ENCODE data around the gene TOP2B.
A peak's percentile ranks its signal among the peaks of the same experiment; 100 is the strongest.

The TOP2B gene

GRCh38 chr3:25584011-25584789 lies 80.5 kb downstream of the TOP2B start:
- TF ChIP-seq, protein P1, sequence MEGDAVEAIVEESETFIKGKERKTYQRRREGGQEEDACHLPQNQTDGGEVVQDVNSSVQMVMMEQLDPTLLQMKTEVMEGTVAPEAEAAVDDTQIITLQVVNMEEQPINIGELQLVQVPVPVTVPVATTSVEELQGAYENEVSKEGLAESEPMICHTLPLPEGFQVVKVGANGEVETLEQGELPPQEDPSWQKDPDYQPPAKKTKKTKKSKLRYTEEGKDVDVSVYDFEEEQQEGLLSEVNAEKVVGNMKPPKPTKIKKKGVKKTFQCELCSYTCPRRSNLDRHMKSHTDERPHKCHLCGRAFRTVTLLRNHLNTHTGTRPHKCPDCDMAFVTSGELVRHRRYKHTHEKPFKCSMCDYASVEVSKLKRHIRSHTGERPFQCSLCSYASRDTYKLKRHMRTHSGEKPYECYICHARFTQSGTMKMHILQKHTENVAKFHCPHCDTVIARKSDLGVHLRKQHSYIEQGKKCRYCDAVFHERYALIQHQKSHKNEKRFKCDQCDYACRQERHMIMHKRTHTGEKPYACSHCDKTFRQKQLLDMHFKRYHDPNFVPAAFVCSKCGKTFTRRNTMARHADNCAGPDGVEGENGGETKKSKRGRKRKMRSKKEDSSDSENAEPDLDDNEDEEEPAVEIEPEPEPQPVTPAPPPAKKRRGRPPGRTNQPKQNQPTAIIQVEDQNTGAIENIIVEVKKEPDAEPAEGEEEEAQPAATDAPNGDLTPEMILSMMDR (conservative IDR thresholded peaks at IDR 0.05; ENCODE audit: low read length), result no peak
- no peak for DNase-seq (ENCODE audit: low read depth)
- no peak overlapping the region for H3K4me3 ChIP-seq (ENCODE audit: low read length)

- TF ChIP-seq, protein P1 (conservative IDR thresholded peaks at IDR 0.05; ENCODE audit: low read length), result no peak
- DNase-seq (ENCODE audit: low read depth), result no peak
- H3K4me3 ChIP-seq (ENCODE audit: low read length), result no peak overlapping the region
Observed at GRCh38 chr3:25583343-25583742, 81.4 kb downstream of the TOP2B start.

DNA sequence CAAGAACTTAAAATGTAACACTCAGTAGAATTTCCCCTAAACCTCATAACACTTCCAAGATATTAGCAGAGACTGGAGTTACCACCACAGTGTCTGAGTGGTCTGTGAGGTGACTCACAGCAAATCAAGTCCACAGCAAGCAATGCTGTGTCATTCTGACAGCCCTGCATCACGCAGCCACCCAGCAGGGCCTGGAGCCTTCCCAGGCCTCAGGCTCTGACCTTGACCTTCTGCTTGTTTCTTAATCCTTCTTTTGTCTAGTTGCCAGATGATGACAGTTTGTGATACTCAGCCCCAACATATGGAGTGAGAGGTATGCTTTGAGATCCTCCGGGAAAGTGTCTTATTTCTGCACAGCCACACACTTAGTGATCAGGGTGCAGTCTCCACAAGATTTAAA lies 82.5 kb downstream of the TOP2B start:
- TF ChIP-seq, protein P1 (conservative IDR thresholded peaks at IDR 0.05; ENCODE audit: low read length), result no peak
- peak; percentile 79 for DNase-seq (ENCODE audit: low read depth)
- no peak overlapping the region for H3K4me3 ChIP-seq (ENCODE audit: low read length)

GRCh38 chr3:25581823-25582222 lies 82.9 kb downstream of the TOP2B start:
- TF ChIP-seq, protein P1 (conservative IDR thresholded peaks at IDR 0.05; ENCODE audit: low read length), result no peak
- H3K4me3 ChIP-seq (ENCODE audit: low read length), result no peak overlapping the region
- DNase-seq (ENCODE audit: low read depth), result no peak

DNA sequence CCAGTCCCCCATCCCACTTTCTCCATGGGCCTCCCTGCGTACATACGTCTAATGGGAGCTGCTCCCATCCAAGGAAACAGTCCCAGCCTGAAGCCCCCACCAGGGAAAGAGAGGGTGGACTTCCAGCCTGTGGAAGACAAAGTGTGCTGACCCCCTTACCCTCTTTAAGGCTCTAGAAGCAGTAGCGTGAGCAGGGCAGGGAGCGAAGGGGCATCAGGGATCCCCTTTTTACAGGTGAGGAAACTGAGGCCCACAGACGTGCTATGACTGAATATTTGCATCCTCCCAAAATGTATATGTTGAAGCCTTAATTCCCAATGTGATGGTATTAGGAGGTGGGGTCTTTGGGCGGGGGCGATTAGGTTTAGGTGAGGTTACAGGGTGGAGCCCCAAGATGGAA lies 83.4 kb downstream of the TOP2B start:
- TF ChIP-seq, protein P1 (conservative IDR thresholded peaks at IDR 0.05; ENCODE audit: low read length), result no peak
- H3K4me3 ChIP-seq (ENCODE audit: low read length), result no peak overlapping the region
- no peak for DNase-seq (ENCODE audit: low read depth)

DNA sequence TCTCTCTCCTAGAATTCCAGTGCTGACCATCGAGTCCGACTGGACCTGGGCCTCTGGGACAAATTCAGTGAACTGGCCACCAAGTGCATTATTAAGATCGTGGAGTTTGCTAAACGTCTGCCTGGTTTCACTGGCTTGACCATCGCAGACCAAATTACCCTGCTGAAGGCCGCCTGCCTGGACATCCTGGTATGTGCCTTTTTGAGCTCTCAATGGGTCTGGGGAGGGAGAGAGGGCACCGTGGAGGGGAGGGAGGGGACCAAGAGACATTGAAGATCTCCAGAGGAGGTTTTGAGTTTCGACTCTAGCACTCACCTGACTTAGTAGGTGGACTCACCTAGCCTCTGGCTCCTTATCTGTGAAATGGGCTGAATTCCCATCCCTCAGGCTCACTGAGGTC lies 84.2 kb downstream of the TOP2B start:
- H3K4me3 ChIP-seq (ENCODE audit: low read length), result no peak overlapping the region
- no peak for DNase-seq (ENCODE audit: low read depth)
- TF ChIP-seq, protein P1 (conservative IDR thresholded peaks at IDR 0.05; ENCODE audit: low read length), result no peak

GRCh38 chr3:25578059-25578458 lies 86.6 kb downstream of the TOP2B start:
- TF ChIP-seq, protein P1 (conservative IDR thresholded peaks at IDR 0.05; ENCODE audit: low read length), result no peak
- no peak overlapping the region for H3K4me3 ChIP-seq (ENCODE audit: low read length)
- DNase-seq (ENCODE audit: low read depth), result no peak
